Measurements from ENCODE around the gene BTNL3.

DNA sequence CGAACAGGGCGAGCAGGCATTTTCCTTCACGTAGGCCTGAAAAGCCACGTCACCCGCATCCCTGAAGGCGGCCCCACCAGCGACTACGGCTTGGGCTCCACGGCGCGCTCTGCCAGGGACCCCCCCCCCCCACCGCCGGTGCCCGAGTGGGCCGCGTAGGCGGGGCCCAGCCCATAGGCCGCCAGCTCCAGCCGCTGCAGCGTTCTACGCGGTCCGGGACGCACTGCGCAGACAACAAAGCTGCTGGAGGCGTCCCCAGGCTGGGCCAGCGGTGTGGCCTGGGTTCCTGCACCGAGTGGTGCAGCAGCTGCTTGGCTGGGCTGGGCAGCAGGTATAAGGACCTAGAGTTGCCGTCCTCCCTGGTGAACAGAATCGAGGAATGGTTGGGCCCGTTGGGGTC, 18.3 kb upstream of the BTNL3 start:
- TF ChIP-seq POLR2AphosphoS5 (IDR thresholded peaks at IDR 0.05; ENCODE audit: insufficient read depth, low read depth, low read length): no peak
- TF ChIP-seq, protein P1, sequence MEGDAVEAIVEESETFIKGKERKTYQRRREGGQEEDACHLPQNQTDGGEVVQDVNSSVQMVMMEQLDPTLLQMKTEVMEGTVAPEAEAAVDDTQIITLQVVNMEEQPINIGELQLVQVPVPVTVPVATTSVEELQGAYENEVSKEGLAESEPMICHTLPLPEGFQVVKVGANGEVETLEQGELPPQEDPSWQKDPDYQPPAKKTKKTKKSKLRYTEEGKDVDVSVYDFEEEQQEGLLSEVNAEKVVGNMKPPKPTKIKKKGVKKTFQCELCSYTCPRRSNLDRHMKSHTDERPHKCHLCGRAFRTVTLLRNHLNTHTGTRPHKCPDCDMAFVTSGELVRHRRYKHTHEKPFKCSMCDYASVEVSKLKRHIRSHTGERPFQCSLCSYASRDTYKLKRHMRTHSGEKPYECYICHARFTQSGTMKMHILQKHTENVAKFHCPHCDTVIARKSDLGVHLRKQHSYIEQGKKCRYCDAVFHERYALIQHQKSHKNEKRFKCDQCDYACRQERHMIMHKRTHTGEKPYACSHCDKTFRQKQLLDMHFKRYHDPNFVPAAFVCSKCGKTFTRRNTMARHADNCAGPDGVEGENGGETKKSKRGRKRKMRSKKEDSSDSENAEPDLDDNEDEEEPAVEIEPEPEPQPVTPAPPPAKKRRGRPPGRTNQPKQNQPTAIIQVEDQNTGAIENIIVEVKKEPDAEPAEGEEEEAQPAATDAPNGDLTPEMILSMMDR (IDR thresholded peaks at IDR 0.05; ENCODE audit: extremely low read depth in 1 of 2, insufficient read depth in 1 of 2, low read depth in 1 of 2, low read length in 2 of 2): no peak
- no peak for TF ChIP-seq POLR2A (IDR thresholded peaks at IDR 0.05; ENCODE audit: low read depth, low read length)
- no peak for TF ChIP-seq EZH2 (IDR thresholded peaks at IDR 0.05; ENCODE audit: borderline replicate concordance, low read depth, low read length, severe bottlenecking)
- TF ChIP-seq FOS (IDR thresholded peaks at IDR 0.05; ENCODE audit: borderline replicate concordance, insufficient read depth, low read length): no peak
- TF ChIP-seq, protein P2, sequence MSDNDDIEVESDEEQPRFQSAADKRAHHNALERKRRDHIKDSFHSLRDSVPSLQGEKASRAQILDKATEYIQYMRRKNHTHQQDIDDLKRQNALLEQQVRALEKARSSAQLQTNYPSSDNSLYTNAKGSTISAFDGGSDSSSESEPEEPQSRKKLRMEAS (IDR thresholded peaks at IDR 0.05; ENCODE audit: insufficient read depth, insufficient read length): no peak
- no peak for TF ChIP-seq MYC (IDR thresholded peaks at IDR 0.05; ENCODE audit: low read depth, low read length)
- no peak for TF ChIP-seq GATA2 (IDR thresholded peaks at IDR 0.05; ENCODE audit: insufficient read depth, insufficient read length, low read depth, low read length)
- TF ChIP-seq JUN (IDR thresholded peaks at IDR 0.05; ENCODE audit: borderline replicate concordance, insufficient read depth, insufficient read length, low read depth): no peak
